NB4 (cell line): ENCODE measurements around the gene COL7A1.

Source experiments
- MYC ChIP-seq: IDR thresholded peaks from 2 replicates; pipeline ENCODE4 v1.6.1; 2011; ENCODE audit warnings: low read depth, low read length
- POLR2A ChIP-seq: IDR thresholded peaks from 2 replicates; pipeline ENCODE4 v1.6.1; 2011; ENCODE audit warnings: mild to moderate bottlenecking; ENCODE audit not compliant: insufficient read length; ENCODE audit errors: extremely low read depth
- TF ChIP-seq, protein P1 (sequence below): IDR thresholded peaks from one replicate; pipeline ENCODE4 v1.5.1; 2012; ENCODE audit warnings: low read depth, low read length
- TF ChIP-seq, protein P2 (sequence below): IDR thresholded peaks from 2 replicates; pipeline ENCODE4 v1.6.1; 2011; ENCODE audit warnings: low read depth, low read length

DNA sequence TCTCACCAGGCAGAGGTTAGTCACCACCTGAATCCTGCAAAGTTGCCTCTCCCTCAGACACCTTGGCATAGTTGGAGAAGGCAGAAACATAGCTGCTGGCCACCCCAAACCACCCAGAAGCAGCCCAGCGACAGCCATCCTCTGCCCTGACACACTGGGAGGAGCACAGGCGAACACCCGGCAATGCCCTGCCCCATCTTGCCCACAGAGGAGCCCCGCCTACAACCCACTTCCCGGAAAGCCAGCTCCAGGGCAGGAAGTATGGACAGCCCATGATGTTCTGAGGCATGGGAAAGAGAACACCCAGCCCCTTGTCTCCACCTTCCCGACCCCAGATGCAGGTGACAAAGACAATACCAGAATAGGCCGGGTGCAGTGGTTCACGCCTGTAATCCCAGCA lies 78.6 kb downstream of the COL7A1 start:
- TF ChIP-seq, protein P1, sequence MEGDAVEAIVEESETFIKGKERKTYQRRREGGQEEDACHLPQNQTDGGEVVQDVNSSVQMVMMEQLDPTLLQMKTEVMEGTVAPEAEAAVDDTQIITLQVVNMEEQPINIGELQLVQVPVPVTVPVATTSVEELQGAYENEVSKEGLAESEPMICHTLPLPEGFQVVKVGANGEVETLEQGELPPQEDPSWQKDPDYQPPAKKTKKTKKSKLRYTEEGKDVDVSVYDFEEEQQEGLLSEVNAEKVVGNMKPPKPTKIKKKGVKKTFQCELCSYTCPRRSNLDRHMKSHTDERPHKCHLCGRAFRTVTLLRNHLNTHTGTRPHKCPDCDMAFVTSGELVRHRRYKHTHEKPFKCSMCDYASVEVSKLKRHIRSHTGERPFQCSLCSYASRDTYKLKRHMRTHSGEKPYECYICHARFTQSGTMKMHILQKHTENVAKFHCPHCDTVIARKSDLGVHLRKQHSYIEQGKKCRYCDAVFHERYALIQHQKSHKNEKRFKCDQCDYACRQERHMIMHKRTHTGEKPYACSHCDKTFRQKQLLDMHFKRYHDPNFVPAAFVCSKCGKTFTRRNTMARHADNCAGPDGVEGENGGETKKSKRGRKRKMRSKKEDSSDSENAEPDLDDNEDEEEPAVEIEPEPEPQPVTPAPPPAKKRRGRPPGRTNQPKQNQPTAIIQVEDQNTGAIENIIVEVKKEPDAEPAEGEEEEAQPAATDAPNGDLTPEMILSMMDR, result no peak
- TF ChIP-seq POLR2A (no peak), MYC (no peak)
- TF ChIP-seq, protein P2, sequence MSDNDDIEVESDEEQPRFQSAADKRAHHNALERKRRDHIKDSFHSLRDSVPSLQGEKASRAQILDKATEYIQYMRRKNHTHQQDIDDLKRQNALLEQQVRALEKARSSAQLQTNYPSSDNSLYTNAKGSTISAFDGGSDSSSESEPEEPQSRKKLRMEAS, result no peak
